H9 (cell line): Measurements from ENCODE around the gene PDCD1. TPM values are rescaled to one million over a fixed set of nuclear protein-coding genes. Genes with fewer than 3 reads are reported as not detected.

Experiments
- DNase-seq: peaks from one replicate; pipeline ENCODE4 v3.0.0-alpha.2; 2017
- H2AFZ ChIP-seq: one replicate; pipeline ENCODE4 v1.6.1; 2013; ENCODE audit warnings: mild to moderate bottlenecking, low read length, control low read depth, moderate library complexity
- H2AK5ac ChIP-seq: 2 replicates; pipeline ENCODE4 v1.6.1; 2013; ENCODE audit warnings: low read length, control low read depth, mixed read lengths; ENCODE audit not compliant: insufficient read length
- H2BK120ac ChIP-seq: one replicate; pipeline ENCODE4 v1.6.1; 2013; ENCODE audit warnings: low read depth, mild to moderate bottlenecking, low read length, control low read depth, inconsistent platforms; ENCODE audit not compliant: poor library complexity, severe bottlenecking
- H2BK12ac ChIP-seq: 2 replicates; pipeline ENCODE4 v1.6.1; 2013; ENCODE audit warnings: low read length, control low read depth, mixed read lengths, low read depth; ENCODE audit not compliant: insufficient read length
- H2BK15ac ChIP-seq: 2 replicates; pipeline ENCODE4 v1.6.1; 2013; ENCODE audit warnings: low read depth, low read length, control low read depth
- H2BK20ac ChIP-seq: one replicate; pipeline ENCODE4 v1.6.1; 2013; ENCODE audit warnings: low read depth, mild to moderate bottlenecking, low read length, control low read depth, inconsistent platforms; ENCODE audit not compliant: poor library complexity, severe bottlenecking
- H2BK5ac ChIP-seq: 2 replicates; pipeline ENCODE4 v1.6.1; 2013; ENCODE audit warnings: low read length, control low read depth, mixed read lengths; ENCODE audit not compliant: insufficient read length
- H3K14ac ChIP-seq: 2 replicates; pipeline ENCODE4 v1.6.1; 2013; ENCODE audit warnings: low read length, control low read depth; ENCODE audit not compliant: insufficient read depth
- H3K18ac ChIP-seq: 2 replicates; pipeline ENCODE4 v1.6.1; 2013; ENCODE audit warnings: low read depth, mild to moderate bottlenecking, mixed read lengths, low read length, control low read depth; ENCODE audit not compliant: insufficient read length
- H3K23ac ChIP-seq: 2 replicates; pipeline ENCODE4 v1.6.1; 2013; ENCODE audit warnings: low read length, control low read depth, mixed read lengths, low read depth; ENCODE audit not compliant: insufficient read length
- H3K23me2 ChIP-seq: 2 replicates; pipeline ENCODE4 v1.6.1; 2013; ENCODE audit warnings: low read depth, mild to moderate bottlenecking, mixed read lengths, low read length, control low read depth; ENCODE audit not compliant: insufficient read length, poor library complexity, severe bottlenecking
- H3K27ac ChIP-seq: 2 replicates; pipeline ENCODE4 v1.5.1; 2013; ENCODE audit warnings: low read length, control low read depth, mixed read lengths, low read depth; ENCODE audit not compliant: insufficient read length
- H3K27me3 ChIP-seq: 2 replicates; pipeline ENCODE4 v1.6.1; 2013; ENCODE audit warnings: low read length, control low read depth, inconsistent platforms; ENCODE audit not compliant: insufficient read depth
- H3K4ac ChIP-seq: 2 replicates; pipeline ENCODE4 v1.6.1; 2013; ENCODE audit warnings: low read depth, mild to moderate bottlenecking, control low read depth, inconsistent platforms, low read length, moderate library complexity
- H3K4me1 ChIP-seq: 2 replicates; pipeline ENCODE4 v1.6.1; 2013; ENCODE audit warnings: low read length, control low read depth, inconsistent platforms; ENCODE audit not compliant: insufficient read depth
- H3K4me2 ChIP-seq: 2 replicates; pipeline ENCODE4 v1.6.1; 2013; ENCODE audit warnings: low read length, control low read depth, mixed read lengths; ENCODE audit not compliant: insufficient read length, insufficient read depth
- H3K56ac ChIP-seq: 2 replicates; pipeline ENCODE4 v1.6.1; 2013; ENCODE audit warnings: low read depth, mild to moderate bottlenecking, mixed read lengths, low read length, control low read depth; ENCODE audit not compliant: insufficient read length
- H3K79me1 ChIP-seq: 2 replicates; pipeline ENCODE4 v1.6.1; 2013; ENCODE audit warnings: low read depth, mild to moderate bottlenecking, moderate library complexity, low read length, control low read depth, inconsistent platforms; ENCODE audit not compliant: insufficient read depth, poor library complexity, severe bottlenecking
- H3K79me2 ChIP-seq: 2 replicates; pipeline ENCODE4 v1.6.1; 2013; ENCODE audit warnings: low read length, control low read depth, inconsistent platforms; ENCODE audit not compliant: insufficient read depth
- H3K9ac ChIP-seq: 2 replicates; pipeline ENCODE4 v1.6.1; 2013; ENCODE audit warnings: low read length, control low read depth, mixed read lengths; ENCODE audit not compliant: insufficient read length; ENCODE audit errors: extremely low read depth
- H3K9me3 ChIP-seq: one replicate; pipeline ENCODE4 v1.6.1; 2013; ENCODE audit warnings: low read depth, low read length, inconsistent platforms; ENCODE audit not compliant: control insufficient read depth
- H3T11ph ChIP-seq: one replicate; pipeline ENCODE4 v1.6.1; 2013; ENCODE audit warnings: mild to moderate bottlenecking, low read length, control low read depth, inconsistent platforms
- H4K20me1 ChIP-seq: one replicate; pipeline ENCODE4 v1.6.1; 2013; ENCODE audit not compliant: control insufficient read depth, insufficient read length, insufficient read depth
- H4K5ac ChIP-seq: 2 replicates; pipeline ENCODE4 v1.6.1; 2013; ENCODE audit warnings: low read depth, mild to moderate bottlenecking, mixed read lengths, low read length, control low read depth; ENCODE audit not compliant: insufficient read length
- H4K8ac ChIP-seq: replicated peaks from 2 replicates; pipeline ENCODE4 v1.6.1; 2013; ENCODE audit warnings: low read length, control low read depth, mixed read lengths, low read depth; ENCODE audit not compliant: insufficient read length
- H4K91ac ChIP-seq: 2 replicates; pipeline ENCODE4 v1.6.1; 2013; ENCODE audit warnings: low read depth, mild to moderate bottlenecking, moderate library complexity, mixed read lengths, low read length, control low read depth; ENCODE audit not compliant: insufficient read length
- H3K27ac Mint-ChIP-seq, 3 experiments: 2 replicates in 2 of 3; 3 replicates in 1 of 3; pipeline ENCODE4 v1.8.0; 2020 to 2021; ENCODE audit warnings: mixed read lengths in 3 of 3, mild to moderate bottlenecking in 1 of 3, moderate library complexity in 1 of 3
- H3K27me3 Mint-ChIP-seq: 2 replicates; pipeline ENCODE4 v1.8.0; 2021; ENCODE audit warnings: low read depth, mild to moderate bottlenecking, moderate library complexity, mixed read lengths
- H3K36me3 Mint-ChIP-seq, 3 experiments: 2 replicates in 2 of 3; 3 replicates in 1 of 3; pipeline ENCODE4 v1.8.0; 2020 to 2021; ENCODE audit warnings: low read depth in 3 of 3, mixed read lengths in 3 of 3; ENCODE audit not compliant: insufficient read depth in 1 of 3
- H3K4me1 Mint-ChIP-seq, 2 experiments: 2 replicates each; pipeline ENCODE4 v1.8.0; 2020; ENCODE audit warnings: mixed read lengths in 2 of 2
- H3K4me3 Mint-ChIP-seq, 2 experiments: 2 replicates in 1 of 2; 3 replicates in 1 of 2; pipeline ENCODE4 v1.8.0; 2020 to 2021; ENCODE audit warnings: mild to moderate bottlenecking in 2 of 2, mixed read lengths in 2 of 2, moderate library complexity in 1 of 2
- H3K9me3 Mint-ChIP-seq, 2 experiments: 2 replicates in 1 of 2; 3 replicates in 1 of 2; pipeline ENCODE4 v1.8.0; 2020; ENCODE audit warnings: mild to moderate bottlenecking in 2 of 2, mixed read lengths in 2 of 2, moderate library complexity in 1 of 2
- WGBS: extraction: QIAGEN DNeasy Blood & Tissue Kit; methylation state at CpG from one replicate; pipeline ENCODE4 v1.1.7; 2013; ENCODE audit warnings: missing lambda C conversion rate, low lambda C conversion rate, mixed read lengths; ENCODE audit not compliant: insufficient read length; ENCODE audit errors: extremely low coverage; 5-methylcytosine and 5-hydroxymethylcytosine counted together
- total RNA-seq: library from RNA; stranded (reverse); gene quantifications from 2 replicates; pipeline ENCODE4 v1.2.1, GENCODE V29; 2021
- TF ChIP-seq, protein P1 (sequence below): fragments of 200-600 bp; sonication (generic); conservative IDR thresholded peaks from 3 replicates; pipeline ENCODE4 v1.8.0; 2021; ENCODE audit warnings: antibody characterized with exemption, mild to moderate bottlenecking

PDCD1 gene
- total RNA-seq, 1 experiment from 2014 or later: 1.6 TPM

DNA sequence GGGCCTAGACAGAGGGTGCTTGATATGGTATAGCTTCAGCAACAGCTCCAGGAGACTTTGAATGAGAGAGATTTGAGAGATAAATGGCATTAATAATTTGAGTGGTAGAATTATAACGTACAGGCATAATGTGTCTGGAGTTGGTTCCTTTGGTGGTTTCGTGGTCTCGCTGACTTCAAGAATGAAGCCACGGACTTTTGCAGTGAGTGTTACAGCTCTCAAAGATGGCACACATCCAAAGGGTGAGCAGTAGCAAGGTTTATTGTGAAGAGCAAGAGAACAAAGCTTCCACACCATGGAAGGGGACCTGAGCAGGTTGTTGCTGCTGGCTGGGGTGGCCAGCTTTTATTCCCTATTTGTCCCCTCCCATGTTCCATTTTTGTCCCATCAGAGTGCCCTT lies 23.1 kb downstream of the PDCD1 start:
- no peak overlapping the region for H2BK12ac ChIP-seq
- H3K27me3 Mint-ChIP-seq: peaks cover 6% of the 10 kb centered on the region
- H3K79me1 ChIP-seq: no peaks in the 10 kb centered on the region
- no peak overlapping the region for H4K91ac ChIP-seq
- H2BK120ac ChIP-seq: no peak overlapping the region
- H3K79me2 ChIP-seq: no peaks in the 10 kb centered on the region
- no peak overlapping the region for H2BK20ac ChIP-seq
- H3T11ph ChIP-seq: no peak overlapping the region
- no peak overlapping the region for H2BK15ac ChIP-seq
- H3K4me2 ChIP-seq: no peak overlapping the region
- no peak overlapping the region for H2BK5ac ChIP-seq
- WGBS: no CpG with 5 or more reads among the region's 4 CpGs
- H3K18ac ChIP-seq: no peak overlapping the region
- H3K27me3 ChIP-seq: no peaks in the 10 kb centered on the region
- H3K9me3 Mint-ChIP-seq: peaks cover 0 to 8% of the 10 kb centered on the region in 2 experiments; a peak in 4 of 5 replicates
- H3K56ac ChIP-seq: no peak overlapping the region
- H3K9me3 ChIP-seq: no peaks in the 10 kb centered on the region
- TF ChIP-seq, protein P1, sequence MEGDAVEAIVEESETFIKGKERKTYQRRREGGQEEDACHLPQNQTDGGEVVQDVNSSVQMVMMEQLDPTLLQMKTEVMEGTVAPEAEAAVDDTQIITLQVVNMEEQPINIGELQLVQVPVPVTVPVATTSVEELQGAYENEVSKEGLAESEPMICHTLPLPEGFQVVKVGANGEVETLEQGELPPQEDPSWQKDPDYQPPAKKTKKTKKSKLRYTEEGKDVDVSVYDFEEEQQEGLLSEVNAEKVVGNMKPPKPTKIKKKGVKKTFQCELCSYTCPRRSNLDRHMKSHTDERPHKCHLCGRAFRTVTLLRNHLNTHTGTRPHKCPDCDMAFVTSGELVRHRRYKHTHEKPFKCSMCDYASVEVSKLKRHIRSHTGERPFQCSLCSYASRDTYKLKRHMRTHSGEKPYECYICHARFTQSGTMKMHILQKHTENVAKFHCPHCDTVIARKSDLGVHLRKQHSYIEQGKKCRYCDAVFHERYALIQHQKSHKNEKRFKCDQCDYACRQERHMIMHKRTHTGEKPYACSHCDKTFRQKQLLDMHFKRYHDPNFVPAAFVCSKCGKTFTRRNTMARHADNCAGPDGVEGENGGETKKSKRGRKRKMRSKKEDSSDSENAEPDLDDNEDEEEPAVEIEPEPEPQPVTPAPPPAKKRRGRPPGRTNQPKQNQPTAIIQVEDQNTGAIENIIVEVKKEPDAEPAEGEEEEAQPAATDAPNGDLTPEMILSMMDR: no peak
- no peak overlapping the region for H3K4me3 Mint-ChIP-seq
- no peak overlapping the region for H3K4ac ChIP-seq
- H4K5ac ChIP-seq: no peak overlapping the region
- no peaks in the 10 kb centered on the region for H3K23me2 ChIP-seq
- peaks cover 16% of the 10 kb centered on the region in 2 experiments for H3K4me1 Mint-ChIP-seq
- H3K23ac ChIP-seq: no peak overlapping the region
- H3K36me3 Mint-ChIP-seq: no peaks in the 10 kb centered on the region; a peak in 1 of 7 replicates
- no peak overlapping the region for H3K9ac ChIP-seq
- no peak overlapping the region for H3K27ac ChIP-seq
- no peak overlapping the region for H4K8ac ChIP-seq
- no peak overlapping the region for H2AFZ ChIP-seq
- no peaks in the 10 kb centered on the region for H3K4me1 ChIP-seq
- no peak overlapping the region for H3K14ac ChIP-seq
- H2AK5ac ChIP-seq: no peak overlapping the region
- H4K20me1 ChIP-seq: no peaks in the 10 kb centered on the region
- no peak overlapping the region for H3K27ac Mint-ChIP-seq
- DNase-seq: no peak
